Measurements from ENCODE around the gene CFAP43.
"Not testable (repeated sequence)": the region's sequence is repeated elsewhere in the genome, so short reads cannot be mapped to it uniquely, and the experiment has no call there.

Gene CFAP43

GRCh38 chr10:104255311-104255981 is 23.3 kb upstream of the CFAP43 start:
- DNase-seq: peak; percentile 29

GRCh38 chr10:104254493-104255310 is 22.5 kb upstream of the CFAP43 start, which contains the start of gene GSTO1:
TSS of gene GSTO1 (plus strand) at chr10:104254892. CDS start at chr10:104254929, 37 bp downstream.
- no peak for DNase-seq

- no peak for DNase-seq
These were observed 21.6 kb upstream of the CFAP43 start for GRCh38 chr10:104253606-104254410.

- no peak for DNase-seq
These were observed 20.9 kb upstream of the CFAP43 start for GRCh38 chr10:104253106-104253505.

GRCh38 chr10:104252368-104252767 is 20.2 kb upstream of the CFAP43 start:
- no peak for DNase-seq

- no peak for DNase-seq
These were observed 19.3 kb upstream of the CFAP43 start for GRCh38 chr10:104251443-104251842.

GRCh38 chr10:104250371-104250770 is 18.2 kb upstream of the CFAP43 start:
- DNase-seq: no peak

- DNase-seq: not testable (repeated sequence)
These were observed 16.8 kb upstream of the CFAP43 start for GRCh38 chr10:104248931-104249330.

GRCh38 chr10:104247513-104248146 is 15.5 kb upstream of the CFAP43 start:
- DNase-seq: no peak

GRCh38 chr10:104246976-104247375 is 14.8 kb upstream of the CFAP43 start:
- no peak for DNase-seq

GRCh38 chr10:104245066-104245632 is 13.0 kb upstream of the CFAP43 start:
- no peak for DNase-seq

- no peak for DNase-seq
These were observed 11.3 kb upstream of the CFAP43 start for GRCh38 chr10:104243512-104243911.

GRCh38 chr10:104243009-104243408 is 10.8 kb upstream of the CFAP43 start:
- not testable (repeated sequence) for DNase-seq

GRCh38 chr10:104242545-104242944 is 10.4 kb upstream of the CFAP43 start:
- no peak for DNase-seq

GRCh38 chr10:104240078-104240477 is 7.9 kb upstream of the CFAP43 start:
- no peak for DNase-seq

GRCh38 chr10:104235801-104236200 is 3.6 kb upstream of the CFAP43 start:
- no peak for DNase-seq

GRCh38 chr10:104234934-104235333 is 2.8 kb upstream of the CFAP43 start:
- no peak for DNase-seq

- no peak for DNase-seq
These were observed 1.7 kb upstream of the CFAP43 start for GRCh38 chr10:104233817-104234216.

GRCh38 chr10:104232613-104233102 is 494 bp upstream of the CFAP43 start:
- DNase-seq: no peak

- DNase-seq: no peak
These were observed 1.7 kb downstream of the CFAP43 start for GRCh38 chr10:104230490-104230889.

- DNase-seq: no peak
These were observed 8.9 kb downstream of the CFAP43 start for GRCh38 chr10:104223304-104223703.

GRCh38 chr10:104220522-104220921 is 11.6 kb downstream of the CFAP43 start:
- no peak for DNase-seq
